Measurements from ENCODE around the gene ZRANB3.

ZRANB3 gene

DNA sequence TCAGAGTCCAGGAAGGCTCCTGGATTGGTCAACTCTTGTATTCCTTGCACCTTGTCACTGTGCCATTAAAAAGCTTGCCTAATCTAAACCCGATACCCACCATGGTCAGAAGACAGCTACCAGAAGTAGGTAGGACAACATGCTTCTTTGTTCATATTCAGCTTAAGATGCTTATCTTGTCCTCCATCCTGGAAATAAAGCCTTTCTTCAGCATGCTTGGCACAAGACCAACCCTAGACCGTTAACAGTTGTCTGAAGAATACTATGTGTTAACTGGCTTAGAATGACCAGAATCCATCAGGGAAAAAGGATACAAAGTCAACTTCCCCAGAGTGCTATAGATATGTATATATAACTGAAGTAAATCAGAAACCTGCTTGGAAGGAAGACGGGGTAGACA lies 193.9 kb downstream of the ZRANB3 start:
- no peak for TF ChIP-seq ESRRG (CRISPR knock-in tag; IDR thresholded peaks at IDR 0.05)
- no peak for TF ChIP-seq PPARA (CRISPR knock-in tag; IDR thresholded peaks at IDR 0.05; ENCODE audit: borderline replicate concordance)
- TF ChIP-seq RARB (CRISPR knock-in tag; IDR thresholded peaks at IDR 0.05), result no peak
- TF ChIP-seq ZNF8 (CRISPR knock-in tag; IDR thresholded peaks at IDR 0.05), result no peak
- TF ChIP-seq ISL1 (CRISPR knock-in tag; IDR thresholded peaks at IDR 0.05), result no peak
- no peak for TF ChIP-seq ZFP30 (CRISPR knock-in tag; IDR thresholded peaks at IDR 0.05)
- TF ChIP-seq, protein P1, sequence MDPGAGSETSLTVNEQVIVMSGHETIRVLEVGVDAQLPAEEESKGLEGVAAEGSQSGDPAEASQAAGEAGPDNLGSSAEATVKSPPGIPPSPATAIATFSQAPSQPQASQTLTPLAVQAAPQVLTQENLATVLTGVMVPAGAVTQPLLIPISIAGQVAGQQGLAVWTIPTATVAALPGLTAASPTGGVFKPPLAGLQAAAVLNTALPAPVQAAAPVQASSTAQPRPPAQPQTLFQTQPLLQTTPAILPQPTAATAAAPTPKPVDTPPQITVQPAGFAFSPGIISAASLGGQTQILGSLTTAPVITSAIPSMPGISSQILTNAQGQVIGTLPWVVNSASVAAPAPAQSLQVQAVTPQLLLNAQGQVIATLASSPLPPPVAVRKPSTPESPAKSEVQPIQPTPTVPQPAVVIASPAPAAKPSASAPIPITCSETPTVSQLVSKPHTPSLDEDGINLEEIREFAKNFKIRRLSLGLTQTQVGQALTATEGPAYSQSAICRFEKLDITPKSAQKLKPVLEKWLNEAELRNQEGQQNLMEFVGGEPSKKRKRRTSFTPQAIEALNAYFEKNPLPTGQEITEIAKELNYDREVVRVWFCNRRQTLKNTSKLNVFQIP (CRISPR knock-in tag; IDR thresholded peaks at IDR 0.05; ENCODE audit: borderline replicate concordance, low read depth), result no peak
- TF ChIP-seq TCF4 (CRISPR knock-in tag; IDR thresholded peaks at IDR 0.05; ENCODE audit: borderline replicate concordance), result no peak
- no peak for ATAC-seq

DNA sequence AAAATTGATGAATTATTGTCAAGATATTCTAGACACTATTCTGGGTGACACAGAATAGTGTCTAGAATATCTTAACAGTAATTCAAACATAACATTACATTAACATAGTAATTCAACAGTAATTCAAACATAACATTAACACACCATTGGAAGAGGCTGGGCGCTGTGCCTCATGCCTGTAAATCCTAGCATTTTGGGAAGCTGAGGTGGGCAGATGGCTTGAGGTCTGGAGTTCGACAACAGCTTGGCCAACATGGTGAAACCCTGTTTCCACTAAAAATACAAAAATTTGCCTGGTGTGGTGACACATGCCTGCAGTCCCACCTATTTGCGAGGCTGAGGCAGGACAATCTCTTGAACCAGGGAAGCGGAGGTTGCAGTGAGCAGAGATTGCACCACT lies 195.8 kb downstream of the ZRANB3 start:
- no peak for ATAC-seq
- TF ChIP-seq ZFP30 (CRISPR knock-in tag; IDR thresholded peaks at IDR 0.05) (no peak), ZNF565 (CRISPR knock-in tag; conservative IDR thresholded peaks at IDR 0.05; ENCODE audit: low read depth) (no peak), PPARA (CRISPR knock-in tag; IDR thresholded peaks at IDR 0.05; ENCODE audit: borderline replicate concordance) (no peak), ZFP3 (CRISPR knock-in tag; IDR thresholded peaks at IDR 0.05) (no peak), ZNF8 (CRISPR knock-in tag; IDR thresholded peaks at IDR 0.05) (no peak), ARNTL (CRISPR knock-in tag; IDR thresholded peaks at IDR 0.05; ENCODE audit: borderline replicate concordance, low read depth) (no peak), SNAI2 (CRISPR knock-in tag; IDR thresholded peaks at IDR 0.05) (no peak), CSDC2 (CRISPR knock-in tag; IDR thresholded peaks at IDR 0.05) (no peak), ZNF70 (CRISPR knock-in tag; IDR thresholded peaks at IDR 0.05) (no peak), OSR1 (CRISPR knock-in tag; IDR thresholded peaks at IDR 0.05) (no peak), TCF4 (CRISPR knock-in tag; IDR thresholded peaks at IDR 0.05; ENCODE audit: borderline replicate concordance) (no peak)
- TF ChIP-seq, protein P2, sequence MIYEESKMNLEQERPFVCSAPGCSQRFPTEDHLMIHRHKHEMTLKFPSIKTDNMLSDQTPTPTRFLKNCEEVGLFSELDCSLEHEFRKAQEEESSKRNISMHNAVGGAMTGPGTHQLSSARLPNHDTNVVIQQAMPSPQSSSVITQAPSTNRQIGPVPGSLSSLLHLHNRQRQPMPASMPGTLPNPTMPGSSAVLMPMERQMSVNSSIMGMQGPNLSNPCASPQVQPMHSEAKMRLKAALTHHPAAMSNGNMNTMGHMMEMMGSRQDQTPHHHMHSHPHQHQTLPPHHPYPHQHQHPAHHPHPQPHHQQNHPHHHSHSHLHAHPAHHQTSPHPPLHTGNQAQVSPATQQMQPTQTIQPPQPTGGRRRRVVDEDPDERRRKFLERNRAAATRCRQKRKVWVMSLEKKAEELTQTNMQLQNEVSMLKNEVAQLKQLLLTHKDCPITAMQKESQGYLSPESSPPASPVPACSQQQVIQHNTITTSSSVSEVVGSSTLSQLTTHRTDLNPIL (CRISPR knock-in tag; IDR thresholded peaks at IDR 0.05; ENCODE audit: low read depth), result no peak

DNA sequence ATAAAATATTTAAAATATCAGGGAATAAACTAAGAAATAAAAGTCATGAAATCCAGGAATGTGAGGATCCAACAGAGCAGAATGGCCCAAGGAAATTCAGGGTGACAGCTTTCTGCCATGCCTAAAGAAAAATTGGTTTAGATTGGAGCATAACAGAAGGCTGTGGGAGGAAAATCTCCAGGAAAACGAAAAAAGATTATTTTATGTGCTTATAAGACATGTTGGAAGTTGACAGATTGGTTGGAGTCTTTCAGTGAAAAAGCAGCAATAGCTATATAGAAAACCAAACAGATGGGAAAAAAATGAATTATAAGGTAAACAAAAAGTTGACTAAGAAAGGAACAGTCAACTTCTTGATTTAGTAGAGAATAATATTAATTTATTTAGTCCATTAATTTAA lies 203.9 kb downstream of the ZRANB3 start:
- TF ChIP-seq RARB (CRISPR knock-in tag; IDR thresholded peaks at IDR 0.05) (no peak), GLIS3 (CRISPR knock-in tag; IDR thresholded peaks at IDR 0.05) (no peak), ZFP3 (CRISPR knock-in tag; IDR thresholded peaks at IDR 0.05) (no peak), PPARA (CRISPR knock-in tag; IDR thresholded peaks at IDR 0.05; ENCODE audit: borderline replicate concordance) (no peak), OSR1 (CRISPR knock-in tag; IDR thresholded peaks at IDR 0.05) (no peak), ZC3H10 (CRISPR knock-in tag; IDR thresholded peaks at IDR 0.05) (no peak), ESRRG (CRISPR knock-in tag; IDR thresholded peaks at IDR 0.05) (no peak), TOX (CRISPR knock-in tag; IDR thresholded peaks at IDR 0.05; ENCODE audit: borderline replicate concordance) (no peak), ZFP30 (CRISPR knock-in tag; IDR thresholded peaks at IDR 0.05) (no peak), BACH2 (CRISPR knock-in tag; IDR thresholded peaks at IDR 0.05; ENCODE audit: borderline replicate concordance) (no peak), ZNF70 (CRISPR knock-in tag; IDR thresholded peaks at IDR 0.05) (no peak), SNAI2 (CRISPR knock-in tag; IDR thresholded peaks at IDR 0.05) (no peak), ZNF8 (CRISPR knock-in tag; IDR thresholded peaks at IDR 0.05) (no peak), ISL1 (CRISPR knock-in tag; IDR thresholded peaks at IDR 0.05) (no peak), TCF4 (CRISPR knock-in tag; IDR thresholded peaks at IDR 0.05; ENCODE audit: borderline replicate concordance) (no peak)
- TF ChIP-seq, protein P3, sequence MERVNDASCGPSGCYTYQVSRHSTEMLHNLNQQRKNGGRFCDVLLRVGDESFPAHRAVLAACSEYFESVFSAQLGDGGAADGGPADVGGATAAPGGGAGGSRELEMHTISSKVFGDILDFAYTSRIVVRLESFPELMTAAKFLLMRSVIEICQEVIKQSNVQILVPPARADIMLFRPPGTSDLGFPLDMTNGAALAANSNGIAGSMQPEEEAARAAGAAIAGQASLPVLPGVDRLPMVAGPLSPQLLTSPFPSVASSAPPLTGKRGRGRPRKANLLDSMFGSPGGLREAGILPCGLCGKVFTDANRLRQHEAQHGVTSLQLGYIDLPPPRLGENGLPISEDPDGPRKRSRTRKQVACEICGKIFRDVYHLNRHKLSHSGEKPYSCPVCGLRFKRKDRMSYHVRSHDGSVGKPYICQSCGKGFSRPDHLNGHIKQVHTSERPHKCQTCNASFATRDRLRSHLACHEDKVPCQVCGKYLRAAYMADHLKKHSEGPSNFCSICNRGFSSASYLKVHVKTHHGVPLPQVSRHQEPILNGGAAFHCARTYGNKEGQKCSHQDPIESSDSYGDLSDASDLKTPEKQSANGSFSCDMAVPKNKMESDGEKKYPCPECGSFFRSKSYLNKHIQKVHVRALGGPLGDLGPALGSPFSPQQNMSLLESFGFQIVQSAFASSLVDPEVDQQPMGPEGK (CRISPR knock-in tag; IDR thresholded peaks at IDR 0.05; ENCODE audit: borderline replicate concordance), result no peak
- TF ChIP-seq, protein P4, sequence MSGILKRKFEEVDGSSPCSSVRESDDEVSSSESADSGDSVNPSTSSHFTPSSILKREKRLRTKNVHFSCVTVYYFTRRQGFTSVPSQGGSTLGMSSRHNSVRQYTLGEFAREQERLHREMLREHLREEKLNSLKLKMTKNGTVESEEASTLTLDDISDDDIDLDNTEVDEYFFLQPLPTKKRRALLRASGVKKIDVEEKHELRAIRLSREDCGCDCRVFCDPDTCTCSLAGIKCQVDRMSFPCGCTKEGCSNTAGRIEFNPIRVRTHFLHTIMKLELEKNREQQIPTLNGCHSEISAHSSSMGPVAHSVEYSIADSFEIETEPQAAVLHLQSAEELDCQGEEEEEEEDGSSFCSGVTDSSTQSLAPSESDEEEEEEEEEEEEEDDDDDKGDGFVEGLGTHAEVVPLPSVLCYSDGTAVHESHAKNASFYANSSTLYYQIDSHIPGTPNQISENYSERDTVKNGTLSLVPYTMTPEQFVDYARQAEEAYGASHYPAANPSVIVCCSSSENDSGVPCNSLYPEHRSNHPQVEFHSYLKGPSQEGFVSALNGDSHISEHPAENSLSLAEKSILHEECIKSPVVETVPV (CRISPR knock-in tag; IDR thresholded peaks at IDR 0.05), result no peak
- ATAC-seq, result no peak

Data from SK-N-SH treated with all-trans-retinoic acid at 6 μM for 48 hours (cell line).